GM19240 (cell line): Measurements from ENCODE around the gene ERMAP.
"Not testable (repeated sequence)": the region's sequence is repeated elsewhere in the genome, so short reads cannot be mapped to it uniquely, and the experiment has no call there.

Experiments
- DNase-seq: peaks from one replicate; pipeline ENCODE4 v3.0.0; 2011; ENCODE audit warnings: low spot score; ENCODE audit not compliant: insufficient read length

ERMAP gene

GRCh38 chr1:42807056-42807668 lies 9.8 kb upstream of the ERMAP start:
- DNase-seq = no peak

GRCh38 chr1:42814815-42815214 lies 2.1 kb upstream of the ERMAP start:
- DNase-seq = not testable (repeated sequence)

DNA sequence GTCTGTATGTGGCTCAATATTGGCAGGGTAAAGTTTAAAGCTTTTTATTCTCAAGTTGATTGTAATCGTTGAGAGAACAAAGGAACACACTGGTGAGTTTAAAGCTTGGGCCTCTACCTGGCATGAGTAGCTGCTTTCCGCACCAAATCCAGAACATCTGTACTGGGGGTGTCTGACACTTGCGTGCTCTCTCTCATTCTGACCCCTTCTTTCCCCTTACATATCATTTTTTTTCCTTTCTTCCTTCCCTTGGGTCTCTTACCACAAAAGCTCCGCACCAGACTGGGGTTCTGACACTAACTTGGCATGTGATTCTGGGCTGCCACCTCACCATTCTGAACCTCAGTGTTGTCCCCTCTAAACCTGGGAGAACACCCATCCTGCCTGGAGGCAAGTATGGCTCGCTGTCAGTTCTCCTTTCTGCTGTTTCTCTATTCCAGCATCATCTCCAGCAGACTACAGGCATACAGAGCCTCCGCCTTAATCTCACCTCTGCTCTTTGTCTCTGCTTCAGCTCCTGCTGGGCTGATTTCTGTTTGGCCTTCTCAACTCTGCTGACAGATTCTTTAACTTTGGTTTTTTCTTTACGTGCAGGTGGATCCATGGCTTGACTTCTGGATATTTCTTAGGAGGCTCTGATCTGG lies 859 bp upstream of the ERMAP start:
- DNase-seq = no peak

- DNase-seq = no peak
Measured at GRCh38 chr1:42817440-42817767, 482 bp downstream of the ERMAP start.

DNA sequence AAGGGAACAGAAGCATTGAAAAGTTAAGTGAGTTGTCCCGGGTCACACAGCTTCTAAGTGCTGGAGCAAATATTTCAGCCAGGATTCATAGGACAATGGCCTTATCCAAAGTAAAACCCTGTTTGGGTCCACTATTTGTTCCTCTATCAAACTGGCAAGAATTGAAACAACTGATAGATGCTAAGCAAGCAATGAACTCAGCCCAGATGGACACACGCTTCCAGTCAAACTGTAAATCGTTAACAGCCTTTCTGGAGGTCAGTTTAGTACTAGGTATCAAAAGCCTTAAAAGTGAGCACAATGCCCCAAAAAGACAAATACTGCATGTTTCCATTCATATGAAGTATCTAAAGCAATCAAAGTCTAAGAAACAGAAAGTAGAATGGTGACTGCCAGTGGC lies 1.1 kb downstream of the ERMAP start:
- no peak for DNase-seq

DNA sequence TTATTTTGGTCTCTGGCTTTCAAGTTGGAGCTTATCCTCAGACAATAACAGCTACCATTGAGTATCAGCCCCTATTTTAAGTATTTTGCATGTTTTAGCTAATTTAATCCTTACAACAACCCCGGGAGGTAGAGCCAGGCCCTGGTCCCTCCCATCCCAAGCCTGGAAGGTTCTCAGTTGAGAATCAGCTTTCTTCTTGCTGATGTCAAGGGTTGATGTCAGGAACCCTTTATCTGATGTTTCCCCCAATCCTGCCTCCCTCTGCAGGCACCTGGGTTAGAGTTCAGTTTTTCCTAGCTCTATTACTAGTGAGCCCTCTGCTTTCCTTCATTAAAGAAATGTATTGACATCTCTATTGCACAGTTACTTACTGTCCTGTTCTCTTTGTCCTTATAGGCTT lies 3.9 kb downstream of the ERMAP start:
- DNase-seq = no peak

DNA sequence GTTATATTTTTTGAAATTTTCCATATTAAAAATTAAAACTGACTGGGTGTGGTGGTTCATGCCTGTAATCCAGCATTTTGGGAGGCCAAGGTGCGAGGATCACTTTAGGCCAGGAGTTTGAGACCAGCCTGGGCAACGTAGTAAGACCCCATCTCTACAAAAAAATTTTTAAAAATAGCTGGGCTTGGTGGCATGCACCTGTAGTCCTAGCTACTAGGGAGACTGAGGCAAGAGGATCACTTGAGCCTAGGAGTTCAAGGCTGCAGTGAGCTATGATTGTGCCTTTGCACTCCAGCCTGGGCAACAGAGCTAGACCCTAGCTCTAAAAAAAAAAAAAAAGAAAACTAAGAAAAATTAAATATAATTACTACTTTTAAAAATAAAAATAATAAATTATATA lies 4.8 kb downstream of the ERMAP start:
- no peak for DNase-seq

DNA sequence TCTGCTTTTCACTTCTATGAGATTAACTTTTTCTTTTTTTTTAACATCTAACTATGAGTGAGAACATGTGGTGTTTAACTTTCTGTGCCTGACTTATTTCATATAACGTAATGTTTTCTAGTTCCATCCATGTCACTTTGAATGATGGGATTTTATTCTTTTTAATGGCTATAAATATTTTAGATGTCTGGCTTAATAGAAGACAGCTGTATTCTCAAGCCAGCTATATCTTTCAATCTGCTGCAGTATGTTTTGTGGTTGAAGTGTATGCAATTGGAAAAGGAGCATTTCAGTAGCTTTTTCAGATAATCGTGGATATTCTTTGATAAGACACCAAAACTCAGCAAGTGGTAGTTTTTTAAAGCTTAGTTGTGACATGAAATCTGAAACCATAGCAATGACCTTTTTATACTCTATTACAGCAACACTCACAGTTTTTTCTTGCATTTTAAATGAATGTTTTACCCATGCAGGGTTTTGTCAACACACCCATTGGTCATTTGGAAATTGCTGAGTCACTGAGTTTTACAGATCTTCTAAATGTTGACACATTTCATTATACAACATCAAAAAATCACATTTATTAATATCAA lies 6.0 kb downstream of the ERMAP start:
- DNase-seq = no peak

DNA sequence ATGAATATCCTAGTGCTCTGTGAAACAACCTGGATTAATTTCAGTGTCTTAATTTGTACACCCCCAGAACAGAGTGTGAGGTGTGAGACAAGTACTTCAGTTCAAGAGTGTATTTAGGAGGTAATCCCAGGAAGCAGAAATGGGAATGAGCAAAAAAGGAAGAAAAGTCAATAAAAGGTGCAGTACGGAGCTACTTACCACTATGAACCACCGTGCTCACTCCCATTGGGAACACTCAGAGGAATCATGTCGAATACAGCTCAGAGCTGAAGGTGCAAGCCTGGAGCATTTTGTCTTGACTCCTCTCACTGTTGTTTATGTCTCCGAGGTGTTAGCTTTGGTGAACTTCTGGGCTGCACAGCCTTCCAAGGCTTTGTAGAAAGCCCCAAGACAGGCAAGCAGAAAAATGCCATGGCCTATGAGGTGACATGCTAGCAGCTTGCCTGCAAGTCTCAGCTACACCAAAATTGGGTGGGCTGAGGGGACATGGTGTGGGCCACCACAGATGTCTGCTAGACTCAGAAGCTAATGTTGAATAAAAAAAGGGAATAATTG lies 7.6 kb downstream of the ERMAP start:
- no peak for DNase-seq

DNA sequence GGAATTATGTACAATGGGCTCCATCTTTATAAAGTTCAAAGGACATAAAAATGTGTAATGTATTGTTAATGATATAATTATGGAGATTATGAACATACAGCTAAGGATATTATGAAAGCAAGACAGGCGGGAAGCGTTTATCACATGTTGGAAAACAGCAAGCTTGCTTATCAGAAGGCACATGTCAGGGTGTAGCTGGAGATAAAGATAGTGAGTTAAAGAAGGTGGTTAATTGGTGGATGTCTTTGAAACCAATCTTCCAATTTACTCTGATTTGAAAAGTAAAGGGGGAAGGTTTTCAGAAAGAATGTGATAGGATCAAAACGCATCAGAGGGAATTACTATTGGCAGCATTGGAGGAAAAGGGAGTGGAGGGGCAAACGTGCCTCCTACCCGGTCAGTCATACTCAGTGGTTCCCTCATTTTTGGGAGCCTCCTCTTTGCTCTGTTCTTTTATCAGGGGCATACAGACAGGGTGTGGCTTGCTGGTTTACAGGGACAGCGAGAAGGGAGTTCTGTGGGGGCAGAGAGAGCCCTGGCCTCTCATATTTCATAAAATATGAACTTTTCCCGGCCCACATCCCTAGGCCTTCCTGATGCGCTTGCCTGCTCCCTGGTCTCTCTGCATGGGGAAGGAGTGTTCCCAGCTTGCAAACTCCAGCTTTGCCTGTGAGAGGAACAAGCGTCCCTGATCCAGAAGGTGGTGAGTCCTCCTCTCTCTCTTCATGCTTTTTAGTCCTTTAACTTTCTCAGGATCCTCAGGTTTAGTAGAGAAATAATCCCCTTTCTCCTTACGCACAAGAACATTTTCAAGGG lies 8.3 kb downstream of the ERMAP start:
- DNase-seq = no peak

DNA sequence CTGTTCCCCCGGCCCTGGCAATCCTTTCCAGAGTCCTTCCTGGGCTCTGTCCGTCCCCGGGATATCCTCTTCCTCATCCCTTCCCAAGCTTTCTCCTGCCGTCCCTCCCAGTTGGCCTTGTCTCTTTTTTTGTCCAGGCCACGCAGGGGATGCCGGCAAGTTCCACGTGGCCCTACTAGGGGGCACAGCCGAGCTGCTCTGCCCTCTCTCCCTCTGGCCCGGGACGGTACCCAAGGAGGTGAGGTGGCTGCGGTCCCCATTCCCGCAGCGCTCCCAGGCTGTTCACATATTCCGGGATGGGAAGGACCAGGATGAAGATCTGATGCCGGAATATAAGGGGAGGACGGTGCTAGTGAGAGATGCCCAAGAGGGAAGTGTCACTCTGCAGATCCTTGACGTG lies 13.7 kb downstream of the ERMAP start:
- DNase-seq = no peak

- DNase-seq = no peak
Measured at GRCh38 chr1:42831273-42831672, 14.4 kb downstream of the ERMAP start.

DNA sequence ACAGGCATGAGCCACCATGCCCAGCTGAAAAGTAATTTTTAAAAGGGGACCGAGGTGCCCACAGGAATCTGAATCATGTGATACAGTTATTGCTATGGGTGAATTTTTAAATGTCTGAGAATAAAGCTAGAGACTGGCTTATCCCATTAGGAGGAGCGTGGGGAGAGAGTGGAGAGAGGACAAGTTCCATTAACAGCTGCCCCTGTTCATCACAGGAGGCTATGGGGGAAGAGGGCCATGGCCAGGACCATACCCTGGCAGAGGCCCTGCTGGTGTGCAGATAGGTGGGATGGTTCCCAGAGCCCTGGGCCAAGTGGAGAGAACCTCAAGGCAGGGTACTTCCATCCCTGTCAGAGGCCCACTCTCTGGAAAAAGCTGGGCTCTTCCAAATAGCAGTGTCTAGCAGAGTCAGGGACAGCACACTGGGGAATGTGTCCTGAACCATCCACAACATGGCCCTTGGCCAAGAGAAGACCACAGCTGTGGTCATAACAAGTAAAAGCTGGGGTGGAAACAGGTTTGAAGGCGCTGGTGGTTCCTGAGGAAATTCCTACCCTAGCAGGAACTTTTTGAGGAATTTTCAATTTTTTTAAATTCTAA lies 15.8 kb downstream of the ERMAP start:
- no peak for DNase-seq

GRCh38 chr1:42833981-42834380 lies 17.1 kb downstream of the ERMAP start:
- no peak for DNase-seq

GRCh38 chr1:42834803-42835202 lies 17.9 kb downstream of the ERMAP start:
- DNase-seq = no peak

GRCh38 chr1:42835422-42835821 lies 18.5 kb downstream of the ERMAP start:
- DNase-seq = no peak

- no peak for DNase-seq
Measured at GRCh38 chr1:42837709-42838108, 20.8 kb downstream of the ERMAP start.

DNA sequence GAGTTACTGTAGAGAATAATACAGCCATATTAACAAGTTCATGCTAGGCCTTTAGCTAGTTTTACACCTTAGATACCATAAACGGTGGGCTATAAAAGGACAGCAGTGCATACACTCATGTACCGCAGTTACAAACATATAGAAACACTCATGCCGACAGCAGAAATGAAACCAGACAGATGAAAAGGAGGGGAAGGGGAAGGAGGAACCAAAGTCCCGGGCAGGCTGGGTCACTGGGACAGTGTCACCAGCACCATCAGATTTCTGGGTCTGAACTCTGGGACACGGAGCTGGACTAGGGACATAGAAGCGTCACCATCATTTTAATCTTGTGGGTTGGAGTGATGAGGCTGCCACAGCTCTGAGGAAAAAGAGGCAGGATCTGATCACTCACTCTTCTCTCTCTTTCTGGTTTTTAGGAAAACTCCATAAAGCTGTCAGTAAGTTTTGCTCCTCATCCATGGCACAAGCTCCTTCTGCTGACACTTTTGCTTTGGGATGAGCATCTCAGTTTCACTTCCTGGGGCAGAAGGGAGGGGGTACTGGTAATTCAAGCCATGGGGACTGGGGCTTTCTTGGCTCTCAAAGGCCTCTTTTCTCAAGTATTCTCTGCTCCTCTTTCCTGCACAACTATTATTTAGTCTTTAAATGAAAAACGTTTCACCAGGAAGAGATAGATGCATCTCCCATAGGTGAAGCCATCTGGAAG lies 21.7 kb downstream of the ERMAP start:
- no peak for DNase-seq

GRCh38 chr1:42841010-42841409 lies 24.1 kb downstream of the ERMAP start:
- no peak for DNase-seq

- DNase-seq = no peak
Measured at GRCh38 chr1:42841440-42842147, 24.7 kb downstream of the ERMAP start.
